Ishikawa (cell line): ENCODE data around the gene LRPAP1.

Experiments used
- EGR1 ChIP-seq: IDR thresholded peaks from 2 replicates; pipeline ENCODE4 v1.6.1; 2012
- EP300 ChIP-seq: IDR thresholded peaks from 2 replicates; pipeline ENCODE4 v1.6.1; 2012; ENCODE audit warnings: borderline replicate concordance
- FOXM1 ChIP-seq: IDR thresholded peaks from 2 replicates; pipeline ENCODE4 v1.6.1; 2012; ENCODE audit warnings: low read depth, borderline replicate concordance
- MAX ChIP-seq: IDR thresholded peaks from 2 replicates; pipeline ENCODE4 v1.6.1; 2012
- NFIC ChIP-seq: IDR thresholded peaks from 2 replicates; pipeline ENCODE4 v1.6.1; 2012
- RAD21 ChIP-seq: IDR thresholded peaks from 2 replicates; pipeline ENCODE4 v1.6.1; 2012; ENCODE audit warnings: low read depth
- REST ChIP-seq: IDR thresholded peaks from 2 replicates; pipeline ENCODE4 v1.6.1; 2012; ENCODE audit warnings: low read depth, mild to moderate bottlenecking
- TAF1 ChIP-seq: IDR thresholded peaks from 2 replicates; pipeline ENCODE4 v1.6.1; 2012; ENCODE audit warnings: low read depth, mild to moderate bottlenecking
- TCF12 ChIP-seq: IDR thresholded peaks from 2 replicates; pipeline ENCODE4 v1.6.1; 2012; ENCODE audit warnings: low read depth
- TEAD4 ChIP-seq: IDR thresholded peaks from 2 replicates; pipeline ENCODE4 v1.6.1; 2012
- USF1 ChIP-seq: IDR thresholded peaks from 2 replicates; pipeline ENCODE4 v1.6.1; 2012
- YY1 ChIP-seq: IDR thresholded peaks from 2 replicates; pipeline ENCODE4 v1.6.1; 2012; ENCODE audit warnings: low read depth
- ZBTB7A ChIP-seq: IDR thresholded peaks from 2 replicates; pipeline ENCODE4 v1.6.1; 2012; ENCODE audit warnings: low read depth

- TF ChIP-seq NFIC (no peak), EGR1 (no peak), MAX (no peak), YY1 (no peak), EP300 (no peak), RAD21 (no peak), TAF1 (no peak), TEAD4 (no peak), FOXM1 (no peak), TCF12 (no peak), USF1 (no peak), ZBTB7A (no peak), REST (no peak)
These were observed 11.9 kb downstream of the LRPAP1 start for GRCh38 chr4:3520276-3520675.
